Keratinocyte (primary cell): ENCODE results near the gene CORO1C. TPM values are rescaled to one million over a fixed set of nuclear protein-coding genes. Genes with fewer than 3 reads are reported as not detected.
"Not testable (repeated sequence)": the region's sequence is repeated elsewhere in the genome, so short reads cannot be mapped to it uniquely, and the experiment has no call there.

ENCODE experiments used
- DNase-seq: peaks from one replicate; pipeline ENCODE4 v3.0.0-alpha.2; 2011; ENCODE audit warnings: low read depth, missing footprints, low spot score
- FAIRE-seq: peaks from 2 replicates; lab custom pipeline; 2011; peaks lifted over from hg19 to GRCh38; lab: Jason Lieb, UNC
- H2AFZ ChIP-seq: 2 replicates; pipeline ENCODE4 v1.6.0; 2012; ENCODE audit warnings: low read length, control low read depth, inconsistent platforms; ENCODE audit not compliant: control insufficient read depth
- H3K27ac ChIP-seq: 2 replicates; pipeline ENCODE4 v1.5.1; 2011; ENCODE audit warnings: low read length; ENCODE audit not compliant: control insufficient read depth, insufficient read depth
- H3K27me3 ChIP-seq: 3 replicates; pipeline ENCODE4 v1.6.0; 2011; ENCODE audit warnings: low read length; ENCODE audit not compliant: control insufficient read depth, insufficient read depth; ENCODE audit errors: extremely low read depth
- H3K36me3 ChIP-seq, 2 experiments: 2 replicates in 1 of 2; 3 replicates in 1 of 2; pipeline ENCODE4 v1.5.1; 2011; ENCODE audit warnings: low read length in 2 of 2, mild to moderate bottlenecking in 1 of 2; ENCODE audit not compliant: control insufficient read depth in 2 of 2, insufficient read depth in 2 of 2; ENCODE audit errors: extremely low read depth in 1 of 2
- H3K4me1 ChIP-seq: 3 replicates; pipeline ENCODE4 v1.5.1; 2011; ENCODE audit warnings: low read length; ENCODE audit not compliant: control insufficient read depth, insufficient read depth; ENCODE audit errors: extremely low read depth
- H3K4me2 ChIP-seq: 3 replicates; pipeline ENCODE4 v1.6.0; 2011; ENCODE audit warnings: low read depth, low read length; ENCODE audit not compliant: control insufficient read depth, insufficient read depth; ENCODE audit errors: extremely low read depth
- H3K4me3 ChIP-seq, 3 experiments: fragments of 200-600 bp in 1 of 3; sonication (generic) in 1 of 3; 2 replicates in 2 of 3; 3 replicates in 1 of 3; pipeline ENCODE4 v1.5.1; 2011 to 2016; ENCODE audit warnings: low read length in 3 of 3, mild to moderate bottlenecking in 3 of 3, control low read depth in 2 of 3, inconsistent platforms in 1 of 3, low read depth in 1 of 3, mixed read lengths in 1 of 3, mixed run types in 1 of 3, moderate library complexity in 1 of 3; ENCODE audit not compliant: control insufficient read depth in 2 of 3, insufficient read depth in 2 of 3; ENCODE audit errors: extremely low read depth in 1 of 3
- H3K79me2 ChIP-seq: 2 replicates; pipeline ENCODE4 v1.6.0; 2012; ENCODE audit warnings: low read length; ENCODE audit not compliant: control insufficient read depth, insufficient read depth
- H3K9ac ChIP-seq: 3 replicates; pipeline ENCODE4 v1.6.0; 2011; ENCODE audit warnings: low read length; ENCODE audit not compliant: control insufficient read depth, insufficient read depth; ENCODE audit errors: extremely low read depth
- H3K9me1 ChIP-seq: 3 replicates; pipeline ENCODE4 v1.6.0; 2011; ENCODE audit warnings: low read length; ENCODE audit not compliant: control insufficient read depth, insufficient read depth; ENCODE audit errors: extremely low read depth
- H3K9me3 ChIP-seq: 2 replicates; pipeline ENCODE4 v1.5.1; 2012; ENCODE audit warnings: low read depth, low read length; ENCODE audit not compliant: control insufficient read depth
- H4K20me1 ChIP-seq: 3 replicates; pipeline ENCODE4 v1.6.0; 2011; ENCODE audit warnings: low read length; ENCODE audit not compliant: control insufficient read depth, insufficient read depth; ENCODE audit errors: extremely low read depth
- EZH2 ChIP-seq: IDR thresholded peaks from one replicate; pipeline ENCODE4 v1.6.1; 2012; ENCODE audit warnings: inconsistent platforms, mild to moderate bottlenecking, low read length, moderate library complexity
- dilution Hi-C: fragments of 300-500 bp; cut with MboI; formaldehyde crosslinking; loops from one replicate; pipeline ENCODE4 v1.7.0; 2020; ENCODE audit warnings: low sequenced_read_pairs; ENCODE audit not compliant: extremely low pct_ligation_motif_present
- polyA plus RNA-seq, 5 experiments: library from polyadenylated mRNA; depleted of rRNA in 3 of 5; stranded (reverse) in 3 of 5; stranded (forward) in 1 of 5; unstranded in 1 of 5; fragments of >200 nt; gene quantifications; 1 replicate in 1 of 5; 2 replicates in 3 of 5; 3 replicates in 1 of 5; pipeline versions ENCODE4 v1.2.1 to v1.2.3, GENCODE V29; 2011 to 2012; ENCODE audit warnings: missing spikeins in 2 of 5, low read depth in 1 of 5, low replicate concordance in 1 of 5
- TF ChIP-seq, protein P1 (sequence below), 3 experiments: IDR thresholded peaks in 1 of 3; conservative IDR thresholded peaks in 1 of 3; optimal IDR thresholded peaks in 1 of 3; 2 replicates in 2 of 3; 3 replicates in 1 of 3; pipeline versions ENCODE3 to v1.5.1; 2011; ENCODE audit warnings: low read length in 3 of 3, mild to moderate bottlenecking in 3 of 3, moderate library complexity in 2 of 3, control low read depth in 1 of 3, inconsistent platforms in 1 of 3; ENCODE audit not compliant: insufficient read depth in 2 of 3; ENCODE audit errors: extremely low read depth in 1 of 3

CORO1C gene
- polyA plus RNA-seq, 1 donor (not counting 4 experiments of a cell fraction or from before 2014, with no cell fraction given) = 283 TPM

DNA sequence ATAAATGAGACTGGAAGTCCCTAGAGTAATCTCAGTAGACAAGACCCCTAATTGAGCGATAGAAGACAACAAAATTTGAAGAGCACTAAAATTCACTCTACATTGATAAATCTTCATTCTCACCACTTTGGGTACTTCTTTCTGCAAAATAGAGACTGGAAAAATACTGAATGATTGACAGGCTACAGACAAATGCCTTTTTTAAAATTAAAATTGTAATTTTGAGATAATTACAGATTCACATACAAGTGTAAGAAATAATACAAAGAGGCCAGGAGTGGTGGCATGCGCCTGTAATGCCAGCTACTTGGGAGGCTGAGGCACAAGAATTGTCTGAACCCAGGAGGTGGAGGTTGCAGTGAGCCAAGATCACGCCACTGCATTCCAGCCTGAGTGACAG lies 4.5 kb upstream of the CORO1C start:
- FAIRE-seq (no peak), DNase-seq (no peak)
- peaks cover 4% of the 10 kb centered on the region for H3K79me2 ChIP-seq
- no peaks in the 10 kb centered on the region for H4K20me1 ChIP-seq
- H3K4me2 ChIP-seq = no peak overlapping the region
- no peaks in the 10 kb centered on the region for H3K9me1 ChIP-seq
- no peaks in the 10 kb centered on the region for H3K36me3 ChIP-seq
- no peak overlapping the region for H2AFZ ChIP-seq
- peaks cover 24% of the 10 kb centered on the region for H3K4me1 ChIP-seq
- TF ChIP-seq, protein P1, sequence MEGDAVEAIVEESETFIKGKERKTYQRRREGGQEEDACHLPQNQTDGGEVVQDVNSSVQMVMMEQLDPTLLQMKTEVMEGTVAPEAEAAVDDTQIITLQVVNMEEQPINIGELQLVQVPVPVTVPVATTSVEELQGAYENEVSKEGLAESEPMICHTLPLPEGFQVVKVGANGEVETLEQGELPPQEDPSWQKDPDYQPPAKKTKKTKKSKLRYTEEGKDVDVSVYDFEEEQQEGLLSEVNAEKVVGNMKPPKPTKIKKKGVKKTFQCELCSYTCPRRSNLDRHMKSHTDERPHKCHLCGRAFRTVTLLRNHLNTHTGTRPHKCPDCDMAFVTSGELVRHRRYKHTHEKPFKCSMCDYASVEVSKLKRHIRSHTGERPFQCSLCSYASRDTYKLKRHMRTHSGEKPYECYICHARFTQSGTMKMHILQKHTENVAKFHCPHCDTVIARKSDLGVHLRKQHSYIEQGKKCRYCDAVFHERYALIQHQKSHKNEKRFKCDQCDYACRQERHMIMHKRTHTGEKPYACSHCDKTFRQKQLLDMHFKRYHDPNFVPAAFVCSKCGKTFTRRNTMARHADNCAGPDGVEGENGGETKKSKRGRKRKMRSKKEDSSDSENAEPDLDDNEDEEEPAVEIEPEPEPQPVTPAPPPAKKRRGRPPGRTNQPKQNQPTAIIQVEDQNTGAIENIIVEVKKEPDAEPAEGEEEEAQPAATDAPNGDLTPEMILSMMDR (optimal IDR thresholded peaks at IDR 0.05 in 1 of 3, IDR thresholded peaks at IDR 0.05 in 1 of 3, conservative IDR thresholded peaks at IDR 0.05 in 1 of 3; ENCODE audit: extremely low read depth in 1 of 3, insufficient read depth in 2 of 3, low read length in 3 of 3) = no peak
- TF ChIP-seq EZH2 = no peak
- no peaks in the 10 kb centered on the region for H3K9me3 ChIP-seq
- H3K27me3 ChIP-seq = no peaks in the 10 kb centered on the region
- no peak overlapping the region for H3K27ac ChIP-seq
- no peak overlapping the region for H3K4me3 ChIP-seq
- no peak overlapping the region for H3K9ac ChIP-seq
- dilution Hi-C loops = no loop called here

DNA sequence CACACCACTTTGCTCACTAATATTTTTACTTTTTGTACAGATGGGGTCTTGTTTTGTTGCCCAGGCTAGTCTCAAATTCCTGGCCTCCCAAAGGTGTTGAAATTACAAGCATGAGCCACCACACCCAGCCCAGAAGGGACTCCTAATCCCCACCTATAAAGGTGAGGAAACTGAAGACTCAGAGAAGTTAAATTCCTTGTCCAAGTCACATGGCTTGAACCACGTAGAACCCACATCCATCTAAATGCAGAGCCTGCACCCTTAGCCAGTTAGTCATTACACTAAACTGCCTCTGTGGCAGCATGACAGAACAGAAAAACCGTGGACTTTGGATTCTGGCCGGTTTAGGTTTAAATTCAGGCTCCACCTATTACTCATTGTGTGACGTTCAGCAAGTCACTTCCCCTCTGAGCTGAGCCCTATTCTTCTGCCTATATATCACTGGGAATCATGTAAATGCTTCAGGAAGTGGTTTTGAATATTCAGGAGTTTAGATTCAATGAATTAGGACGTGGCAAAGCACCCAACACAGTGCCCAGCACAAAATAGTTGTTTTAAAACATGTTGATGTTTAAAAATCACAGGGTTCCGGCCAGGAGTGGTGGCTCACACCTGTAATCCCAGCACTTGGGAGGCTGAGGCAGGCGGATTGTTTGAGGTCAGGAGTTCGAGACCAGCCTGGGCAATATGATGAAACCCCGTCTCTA lies 3.0 kb upstream of the CORO1C start:
- Histone ChIP-seq H3K27me3 (no peaks in the 10 kb centered on the region), H2AFZ (no peak overlapping the region), H3K4me2 (peak overlapping the region; percentile 55), H3K4me3 (no peak overlapping the region), H4K20me1 (peaks cover 5% of the 10 kb centered on the region), H3K36me3 (no peaks in the 10 kb centered on the region), H3K27ac (peak overlapping the region; percentile 100), H3K79me2 (peaks cover 17% of the 10 kb centered on the region), H3K9ac (peak overlapping the region; percentile 45), H3K4me1 (peaks cover 26% of the 10 kb centered on the region), H3K9me1 (no peaks in the 10 kb centered on the region), H3K9me3 (no peaks in the 10 kb centered on the region)
- FAIRE-seq (peak; percentile 83), DNase-seq (peak; percentile 91)
- no peak for TF ChIP-seq EZH2
- TF ChIP-seq, protein P1 (optimal IDR thresholded peaks at IDR 0.05 in 1 of 3, IDR thresholded peaks at IDR 0.05 in 1 of 3, conservative IDR thresholded peaks at IDR 0.05 in 1 of 3; ENCODE audit: extremely low read depth in 1 of 3, insufficient read depth in 2 of 3, low read length in 3 of 3) = no peak
- dilution Hi-C loops = no loop called here

DNA sequence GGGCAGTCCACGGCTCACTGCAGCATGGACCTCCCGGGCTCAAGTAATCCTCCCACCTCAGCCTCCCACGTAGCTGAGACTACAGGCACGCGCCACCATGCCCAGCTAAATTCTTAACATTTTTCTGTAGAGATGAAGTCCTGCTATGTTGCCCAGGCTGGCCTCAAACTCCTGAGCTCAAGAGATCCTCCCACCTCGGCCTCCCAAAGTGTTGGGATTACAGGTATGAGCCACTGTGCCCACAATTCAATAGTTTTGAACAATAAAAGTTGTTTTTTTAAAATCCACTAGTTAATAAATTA lies 1.9 kb upstream of the CORO1C start:
- H2AFZ ChIP-seq, H3K4me3 ChIP-seq, H4K20me1 ChIP-seq, H3K9me1 ChIP-seq, H3K4me2 ChIP-seq, DNase-seq, H3K27me3 ChIP-seq, H3K9ac ChIP-seq, FAIRE-seq, H3K9me3 ChIP-seq, H3K36me3 ChIP-seq, dilution Hi-C loops: not testable (repeated sequence)
- H3K4me1 ChIP-seq = peaks cover 38% of the 10 kb centered on the region
- peak overlapping the region; percentile 100 for H3K27ac ChIP-seq
- H3K79me2 ChIP-seq = peaks cover 28% of the 10 kb centered on the region
